Kidney (tissue), 14 donors: Measurements from ENCODE around the gene WDR62. TPM values are rescaled to one million over a fixed set of nuclear protein-coding genes. Genes with fewer than 3 reads are reported as not detected.
A peak's percentile ranks its signal among the peaks of the same experiment; 100 is the strongest.

Experiments
- DNase-seq, 5 donors: peaks; one replicate each; pipeline ENCODE4 v3.0.0-alpha.2; 2013 to 2020
- FAIRE-seq: peaks from 2 replicates; lab custom pipeline; 2012; peaks lifted over from hg19 to GRCh38; lab: Jason Lieb, UNC
- H3K27ac ChIP-seq, 2 donors: one replicate each; pipeline ENCODE4 v1.7.0; 2013; ENCODE audit warnings: low read depth in 2 of 2, low read length in 2 of 2, inconsistent platforms in 1 of 2
- H3K27me3 ChIP-seq: one replicate; pipeline ENCODE4 v1.7.1; 2013; ENCODE audit warnings: low read length, inconsistent platforms; ENCODE audit not compliant: control insufficient read depth, insufficient read depth
- H3K36me3 ChIP-seq, 3 donors: one replicate each; pipeline versions ENCODE4 v1.7.0 to v1.7.1; 2013; ENCODE audit warnings: low read length in 3 of 3, control low read depth in 1 of 3, inconsistent platforms in 1 of 3; ENCODE audit not compliant: insufficient read depth in 3 of 3, control insufficient read depth in 2 of 3
- H3K4me1 ChIP-seq, 3 donors: one replicate each; pipeline versions ENCODE4 v1.7.0 to v1.7.1; 2013; ENCODE audit warnings: low read length in 3 of 3, inconsistent platforms in 1 of 3, low read depth in 1 of 3; ENCODE audit not compliant: control insufficient read depth in 2 of 3, insufficient read depth in 2 of 3
- H3K4me3 ChIP-seq, 3 donors: one replicate each; pipeline versions ENCODE4 v1.7.0 to v1.8.1; 2013; ENCODE audit warnings: low read length in 3 of 3, control low read depth in 1 of 3, inconsistent platforms in 1 of 3
- H3K9ac ChIP-seq, 3 donors: one replicate each; pipeline versions ENCODE4 v1.7.0 to v1.7.1; 2013; ENCODE audit warnings: low read length in 3 of 3, control low read depth in 1 of 3, inconsistent platforms in 1 of 3
- H3K9me3 ChIP-seq, 3 donors: one replicate each; pipeline versions ENCODE4 v1.7.0 to v1.7.1; 2013; ENCODE audit warnings: low read length in 3 of 3, control low read depth in 1 of 3, inconsistent platforms in 1 of 3; ENCODE audit not compliant: control insufficient read depth in 2 of 3, insufficient read depth in 1 of 3
- intact Hi-C: fragments of 100-400 bp; cut with DNase I; formaldehyde crosslinking; loops from one replicate; pipeline ENCODE4 v1.11.1; 2022
- polyA plus RNA-seq: library from polyadenylated mRNA; stranded (reverse); fragments of 350-450 nt; fragmentation: Illumina TruSeq; extraction: RNeasy Lipid Tissue Mini Kit (QIAGEN cat#74804); gene quantifications from one replicate; pipeline ENCODE4 v1.2.3, GENCODE V29; 2014; ENCODE audit warnings: low read depth, low replicate concordance; ENCODE audit not compliant: insufficient read depth
- total RNA-seq: library from RNA; stranded (reverse); fragmentation: NEBNext Ultra II Directional; extraction: Animal tissue kit (Norgen Biotek cat#: 25700); gene quantifications from one replicate; pipeline ENCODE4 v1.2.1, GENCODE V29; 2021
- TF ChIP-seq, protein P1 (sequence below): IDR thresholded peaks from 3 replicates; pipeline ENCODE4 v1.5.1; 2012; ENCODE audit warnings: mild to moderate bottlenecking, moderate library complexity, borderline replicate concordance; ENCODE audit not compliant: insufficient read depth; ENCODE audit errors: extremely low read depth
- donor health status: control.
- donor health status: control.
- donor health status: control.
- donor health status: control.
- donor health status: control.
- donor health status: DM: yes; HTN: yes; CAD: no.
- donor health status: Normal renal cell carcinoma (clear cell type).

The WDR62 gene
- total and polyA plus RNA-seq, 2 donors from 2014 or later = 0.58 to 0.69 TPM

DNA sequence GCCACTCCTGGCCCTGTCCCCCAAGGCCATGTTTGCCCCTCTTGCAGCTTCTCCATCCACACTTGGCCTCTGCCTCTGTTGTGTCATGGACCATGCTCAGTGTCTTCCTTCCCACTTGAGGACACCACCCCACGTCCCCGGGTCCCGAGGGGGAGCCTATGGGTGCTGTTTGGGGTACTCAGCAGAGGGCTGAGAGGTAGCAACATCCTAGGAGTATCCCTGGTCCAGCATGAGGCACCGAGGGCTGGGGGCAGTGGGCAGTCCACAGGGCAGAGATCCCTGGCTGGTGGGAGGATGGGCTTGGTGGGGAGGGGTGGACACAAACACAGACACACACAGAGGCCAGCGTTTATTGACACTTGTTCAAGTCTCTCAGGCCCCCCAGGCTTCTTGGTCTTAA is 95.9 kb downstream of the WDR62 start:
- DNase-seq (no peak), FAIRE-seq (no peak)
- no peaks in the 10 kb centered on the region for H3K9me3 ChIP-seq
- H3K27me3 ChIP-seq = no peaks in the 10 kb centered on the region
- TF ChIP-seq, protein P1, sequence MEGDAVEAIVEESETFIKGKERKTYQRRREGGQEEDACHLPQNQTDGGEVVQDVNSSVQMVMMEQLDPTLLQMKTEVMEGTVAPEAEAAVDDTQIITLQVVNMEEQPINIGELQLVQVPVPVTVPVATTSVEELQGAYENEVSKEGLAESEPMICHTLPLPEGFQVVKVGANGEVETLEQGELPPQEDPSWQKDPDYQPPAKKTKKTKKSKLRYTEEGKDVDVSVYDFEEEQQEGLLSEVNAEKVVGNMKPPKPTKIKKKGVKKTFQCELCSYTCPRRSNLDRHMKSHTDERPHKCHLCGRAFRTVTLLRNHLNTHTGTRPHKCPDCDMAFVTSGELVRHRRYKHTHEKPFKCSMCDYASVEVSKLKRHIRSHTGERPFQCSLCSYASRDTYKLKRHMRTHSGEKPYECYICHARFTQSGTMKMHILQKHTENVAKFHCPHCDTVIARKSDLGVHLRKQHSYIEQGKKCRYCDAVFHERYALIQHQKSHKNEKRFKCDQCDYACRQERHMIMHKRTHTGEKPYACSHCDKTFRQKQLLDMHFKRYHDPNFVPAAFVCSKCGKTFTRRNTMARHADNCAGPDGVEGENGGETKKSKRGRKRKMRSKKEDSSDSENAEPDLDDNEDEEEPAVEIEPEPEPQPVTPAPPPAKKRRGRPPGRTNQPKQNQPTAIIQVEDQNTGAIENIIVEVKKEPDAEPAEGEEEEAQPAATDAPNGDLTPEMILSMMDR = no peak
- peak overlapping the region in 1 of 3 donors; percentile 48 for H3K9ac ChIP-seq
- no peak overlapping the region for H3K4me3 ChIP-seq
- intact Hi-C loops = no loop called here
- peak overlapping the region; percentile 94 to 95 for H3K27ac ChIP-seq
- H3K36me3 ChIP-seq = peaks cover 12 to 35% (median 21%) of the 10 kb centered on the region in 3 donors
- no peaks in the 10 kb centered on the region for H3K4me1 ChIP-seq

DNA sequence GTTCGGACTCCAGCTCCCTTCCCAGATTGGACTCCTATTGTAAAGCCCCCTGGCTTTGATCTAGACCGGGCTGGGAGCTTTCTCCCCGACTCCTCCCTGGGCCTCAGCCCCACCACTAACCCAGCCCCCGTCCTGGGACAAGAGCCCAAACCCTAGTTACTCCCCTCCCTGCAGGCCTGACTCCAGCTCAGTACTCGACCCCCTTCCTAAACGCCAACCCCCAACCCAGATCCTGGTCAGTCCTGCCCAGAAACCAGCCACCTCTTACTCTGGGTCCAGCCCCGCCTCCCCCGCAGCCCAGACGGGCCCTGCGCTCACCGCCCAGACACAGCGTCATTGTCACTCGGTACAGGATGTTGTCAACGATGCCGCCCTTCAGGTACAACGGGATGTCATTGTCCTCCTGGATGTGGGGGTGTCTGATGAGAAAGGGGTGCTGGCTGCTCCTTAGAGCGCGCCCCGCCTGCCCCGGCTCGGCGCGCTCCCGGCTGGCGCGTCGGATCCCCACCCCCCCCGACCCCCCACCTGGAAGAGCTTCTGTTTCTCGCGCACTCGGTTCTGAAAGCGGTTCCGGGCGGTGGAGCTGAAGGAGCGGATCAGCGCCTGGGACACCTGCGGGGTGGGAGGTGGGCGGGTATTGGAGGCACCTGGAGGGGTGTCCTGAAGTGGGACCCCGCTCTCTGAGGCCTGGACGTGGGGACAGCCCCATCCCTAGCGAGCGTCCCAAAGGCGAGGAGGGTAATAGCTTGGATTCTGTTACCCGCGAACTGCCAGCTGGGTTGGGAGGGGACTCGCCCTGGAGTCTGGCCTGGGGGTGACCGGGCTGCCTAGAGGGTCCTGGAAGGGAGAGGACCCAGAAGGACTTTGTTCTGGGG is 96.7 kb downstream of the WDR62 start:
- Histone ChIP-seq H3K9me3 (no peaks in the 10 kb centered on the region), H3K4me1 (no peaks in the 10 kb centered on the region), H3K4me3 (peak overlapping the region; percentile 57 to 69 (median 58)), H3K36me3 (peaks cover 6 to 27% (median 13%) of the 10 kb centered on the region in 3 donors), H3K9ac (peak overlapping the region; percentile 8 to 98 (median 89)), H3K27ac (peak overlapping the region; percentile 94 to 95), H3K27me3 (no peaks in the 10 kb centered on the region)
- FAIRE-seq = no peak
- TF ChIP-seq, protein P1 = no peak
- intact Hi-C loops = no loop called here
- peak; percentile 64 to 88 (median 83) for DNase-seq

DNA sequence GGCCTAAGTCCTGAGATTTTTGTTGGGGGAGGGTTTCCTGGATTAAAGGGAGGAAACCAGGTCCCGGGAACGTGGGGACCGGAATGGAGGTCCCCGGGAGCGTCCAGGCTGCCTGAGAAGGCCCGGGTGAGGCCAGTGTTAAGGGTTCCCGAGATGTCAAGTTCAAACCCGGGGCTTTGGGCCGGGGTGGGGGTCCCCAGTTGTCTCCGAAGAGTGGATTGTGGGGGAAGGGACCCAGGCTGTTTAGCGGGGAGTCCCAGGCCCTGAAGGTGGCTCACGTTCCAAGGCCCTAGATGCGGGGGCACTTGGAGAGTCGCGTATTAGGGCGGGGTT is 97.3 kb downstream of the WDR62 start:
- TF ChIP-seq, protein P1 = no peak
- peak overlapping the region; percentile 40 to 69 (median 58) for H3K4me3 ChIP-seq
- H3K27me3 ChIP-seq = no peaks in the 10 kb centered on the region
- no peak for DNase-seq
- FAIRE-seq = no peak
- no peaks in the 10 kb centered on the region for H3K9me3 ChIP-seq
- H3K4me1 ChIP-seq = no peaks in the 10 kb centered on the region
- H3K36me3 ChIP-seq = peaks cover 2 to 21% (median 11%) of the 10 kb centered on the region in 3 donors
- H3K9ac ChIP-seq = peak overlapping the region; percentile 1 to 98 (median 89)
- H3K27ac ChIP-seq = peak overlapping the region; percentile 94 to 95
- intact Hi-C loops = no loop called here
